ENCODE results near the gene CEP20. TPM values are rescaled to one million over a fixed set of nuclear protein-coding genes. Genes with fewer than 3 reads are reported as not detected.
A peak's percentile ranks its signal among the peaks of the same experiment; 100 is the strongest.
"Not testable (repeated sequence)": the region's sequence is repeated elsewhere in the genome, so short reads cannot be mapped to it uniquely, and the experiment has no call there.

The CEP20 gene
- total and polyA plus RNA-seq, 10 of the 15 experiments (the other 5 are each of a cell fraction or from before 2014, with no cell fraction given) = 33.4 to 57.8 (median 52.6) TPM

GRCh38 chr16:15888072-15888976, at the start of gene CEP20 (continued):
- TF ChIP-seq, protein P1, sequence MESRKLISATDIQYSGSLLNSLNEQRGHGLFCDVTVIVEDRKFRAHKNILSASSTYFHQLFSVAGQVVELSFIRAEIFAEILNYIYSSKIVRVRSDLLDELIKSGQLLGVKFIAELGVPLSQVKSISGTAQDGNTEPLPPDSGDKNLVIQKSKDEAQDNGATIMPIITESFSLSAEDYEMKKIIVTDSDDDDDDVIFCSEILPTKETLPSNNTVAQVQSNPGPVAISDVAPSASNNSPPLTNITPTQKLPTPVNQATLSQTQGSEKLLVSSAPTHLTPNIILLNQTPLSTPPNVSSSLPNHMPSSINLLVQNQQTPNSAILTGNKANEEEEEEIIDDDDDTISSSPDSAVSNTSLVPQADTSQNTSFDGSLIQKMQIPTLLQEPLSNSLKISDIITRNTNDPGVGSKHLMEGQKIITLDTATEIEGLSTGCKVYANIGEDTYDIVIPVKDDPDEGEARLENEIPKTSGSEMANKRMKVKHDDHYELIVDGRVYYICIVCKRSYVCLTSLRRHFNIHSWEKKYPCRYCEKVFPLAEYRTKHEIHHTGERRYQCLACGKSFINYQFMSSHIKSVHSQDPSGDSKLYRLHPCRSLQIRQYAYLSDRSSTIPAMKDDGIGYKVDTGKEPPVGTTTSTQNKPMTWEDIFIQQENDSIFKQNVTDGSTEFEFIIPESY (IDR thresholded peaks at IDR 0.05) = no peak
- TF ChIP-seq EGR1 (IDR thresholded peaks at IDR 0.05; ENCODE audit: borderline replicate concordance in 1 of 2, low read depth in 2 of 2, low read length in 2 of 2) = peak in 1 of 2 experiments; percentile 44; a peak in 1 of 3 replicates
- no peak for TF ChIP-seq PML (IDR thresholded peaks at IDR 0.05; ENCODE audit: low read length)
- TF ChIP-seq KDM1A (IDR thresholded peaks at IDR 0.05; ENCODE audit: borderline replicate concordance) = no peak
- no peak for TF ChIP-seq PAX8 (IDR thresholded peaks at IDR 0.05)
- TF ChIP-seq DPF2 (IDR thresholded peaks at IDR 0.05) = no peak
- TF ChIP-seq GABPA (IDR thresholded peaks at IDR 0.05; ENCODE audit: low read depth) = no peak
- TF ChIP-seq POLR2AphosphoS2 (IDR thresholded peaks at IDR 0.05; ENCODE audit: low read depth, low read length) = no peak
- no peak for TF ChIP-seq SMAD5 (IDR thresholded peaks at IDR 0.05; ENCODE audit: low read depth)
- peak; percentile 70; the same call in 1 of the 2 replicates for TF ChIP-seq CHD2 (IDR thresholded peaks at IDR 0.05; ENCODE audit: borderline replicate concordance, low read depth, low read length)
- TF ChIP-seq FOS (IDR thresholded peaks at IDR 0.05; ENCODE audit: borderline replicate concordance, extremely low read depth, insufficient read length) = no peak
- TF ChIP-seq NR2C2 (IDR thresholded peaks at IDR 0.05; ENCODE audit: borderline replicate concordance, control insufficient read depth, insufficient read length, low read depth) = no peak
- no peak for TF ChIP-seq HDAC2 (IDR thresholded peaks at IDR 0.05)
- no peak for TF ChIP-seq LARP7 (IDR thresholded peaks at IDR 0.05)
- TF ChIP-seq, protein P2, sequence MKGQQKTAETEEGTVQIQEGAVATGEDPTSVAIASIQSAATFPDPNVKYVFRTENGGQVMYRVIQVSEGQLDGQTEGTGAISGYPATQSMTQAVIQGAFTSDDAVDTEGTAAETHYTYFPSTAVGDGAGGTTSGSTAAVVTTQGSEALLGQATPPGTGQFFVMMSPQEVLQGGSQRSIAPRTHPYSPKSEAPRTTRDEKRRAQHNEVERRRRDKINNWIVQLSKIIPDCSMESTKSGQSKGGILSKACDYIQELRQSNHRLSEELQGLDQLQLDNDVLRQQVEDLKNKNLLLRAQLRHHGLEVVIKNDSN (IDR thresholded peaks at IDR 0.05; ENCODE audit: borderline replicate concordance, extremely low read length, insufficient read depth, low read depth, low read length) = no peak
- no peak for TF ChIP-seq MLLT1 (IDR thresholded peaks at IDR 0.05)

- WGBS (ENCODE audit: insufficient coverage, insufficient replicate concordance, low lambda C conversion rate, missing lambda C conversion rate) = 75% methylated on average over 6 of the region's 6 CpGs
- H3K27me3 ChIP-seq (replicated peaks in 1 of 2; ENCODE audit: control insufficient read depth in 2 of 2, insufficient read depth in 2 of 2, low read length in 1 of 2); BruUV-seq (replicated peaks); H3K9me3 ChIP-seq (replicated peaks; ENCODE audit: control insufficient read depth, insufficient read depth, low read length); H3K27ac ChIP-seq (ENCODE audit: control insufficient read depth, insufficient read depth); ATAC-seq; H3K9ac ChIP-seq (ENCODE audit: control insufficient read depth, insufficient read depth, low read length); DNase-seq (ENCODE audit: low read depth, low spot score); SMC1A ChIA-PET (ENCODE audit: uncharacterized antibody, unreplicated experiment); H4K20me1 ChIP-seq (ENCODE audit: control insufficient read depth, insufficient read depth); POLR2A ChIA-PET; in situ Hi-C loops (cut with MboI); CTCF ChIA-PET; RAD21 ChIA-PET (ENCODE audit: unreplicated experiment); H3K36me3 ChIP-seq (ENCODE audit: control insufficient read depth in 2 of 2, insufficient read depth in 2 of 2, low read length in 1 of 2); H2AFZ ChIP-seq (ENCODE audit: control insufficient read depth, low read depth, low read length); H3K4me1 ChIP-seq (ENCODE audit: control insufficient read depth, insufficient read depth, low read length); FAIRE-seq; intact Hi-C loops (cut with micrococcal nuclease; ENCODE audit: unreplicated experiment); H3K79me2 ChIP-seq (ENCODE audit: control insufficient read depth, insufficient read depth, low read length); H3K4me2 ChIP-seq (ENCODE audit: control insufficient read depth, insufficient read depth); H3K4me3 ChIP-seq: not testable (repeated sequence)
Observed at GRCh38 chr16:15936809-15937208, 48.4 kb upstream of the CEP20 start.
